Thyroid gland (tissue), 4 donors: ENCODE measurements around the gene SF1.

Source experiments
- POLR2A ChIP-seq, 2 donors: fragments of 450-650 bp; IDR thresholded peaks; one replicate each; pipeline ENCODE4 v1.6.1; 2017; ENCODE audit warnings: antibody characterized with exemption in 2 of 2, mild to moderate bottlenecking in 2 of 2, moderate library complexity in 1 of 2
- TF ChIP-seq, protein P1 (sequence below), 6 experiments: fragments of 200-600 bp in 3 of 6; fragments of 450-650 bp in 3 of 6; sonication (generic) in 3 of 6; IDR thresholded peaks; one replicate each; pipeline ENCODE4 v1.5.1; 2016 to 2019; ENCODE audit warnings: antibody characterized with exemption in 6 of 6, mild to moderate bottlenecking in 2 of 6, inconsistent platforms in 1 of 6, moderate library complexity in 1 of 6

DNA sequence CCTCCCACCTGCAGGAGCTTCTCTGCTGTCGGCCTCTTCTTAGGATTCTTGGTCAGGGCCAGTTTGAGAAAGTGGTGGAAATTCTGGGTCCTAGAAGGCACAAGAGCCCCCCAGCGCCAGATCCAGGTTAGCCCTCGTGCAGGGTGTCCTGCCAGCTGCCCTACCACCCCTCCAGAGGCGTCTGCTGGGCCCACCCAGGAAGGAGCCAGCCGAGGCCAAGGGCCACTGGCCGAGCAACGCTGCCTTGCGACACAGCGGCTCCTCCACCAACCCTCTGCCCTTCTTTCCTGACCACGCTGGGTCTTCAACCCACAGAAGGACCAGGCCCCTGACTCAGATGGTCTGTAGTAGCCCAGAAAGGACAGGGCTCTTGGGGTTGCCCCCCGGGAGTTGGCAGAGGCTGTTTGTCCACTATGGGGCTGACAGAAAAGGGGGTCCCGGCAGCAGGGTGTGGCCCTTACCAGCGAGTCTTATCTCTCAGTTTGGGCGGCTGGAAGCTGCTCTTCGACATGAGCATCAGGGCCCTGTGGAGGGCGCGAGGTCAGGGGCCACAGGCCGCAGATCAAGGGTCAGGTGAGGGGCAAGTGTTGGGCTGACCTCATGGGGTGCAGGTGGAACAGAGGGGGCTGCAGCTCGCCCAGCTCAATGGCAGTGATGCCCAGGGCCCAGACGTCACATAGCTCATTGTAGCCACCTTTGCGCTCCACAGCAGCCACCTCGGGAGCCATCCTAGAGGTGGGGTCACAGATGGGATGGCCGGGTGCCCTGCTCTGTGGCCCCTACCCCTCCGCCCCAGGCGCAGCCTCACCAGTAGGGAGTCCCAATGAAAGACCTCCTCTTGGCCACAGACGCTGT lies 22.2 kb upstream of the SF1 start:
- TF ChIP-seq, protein P1, sequence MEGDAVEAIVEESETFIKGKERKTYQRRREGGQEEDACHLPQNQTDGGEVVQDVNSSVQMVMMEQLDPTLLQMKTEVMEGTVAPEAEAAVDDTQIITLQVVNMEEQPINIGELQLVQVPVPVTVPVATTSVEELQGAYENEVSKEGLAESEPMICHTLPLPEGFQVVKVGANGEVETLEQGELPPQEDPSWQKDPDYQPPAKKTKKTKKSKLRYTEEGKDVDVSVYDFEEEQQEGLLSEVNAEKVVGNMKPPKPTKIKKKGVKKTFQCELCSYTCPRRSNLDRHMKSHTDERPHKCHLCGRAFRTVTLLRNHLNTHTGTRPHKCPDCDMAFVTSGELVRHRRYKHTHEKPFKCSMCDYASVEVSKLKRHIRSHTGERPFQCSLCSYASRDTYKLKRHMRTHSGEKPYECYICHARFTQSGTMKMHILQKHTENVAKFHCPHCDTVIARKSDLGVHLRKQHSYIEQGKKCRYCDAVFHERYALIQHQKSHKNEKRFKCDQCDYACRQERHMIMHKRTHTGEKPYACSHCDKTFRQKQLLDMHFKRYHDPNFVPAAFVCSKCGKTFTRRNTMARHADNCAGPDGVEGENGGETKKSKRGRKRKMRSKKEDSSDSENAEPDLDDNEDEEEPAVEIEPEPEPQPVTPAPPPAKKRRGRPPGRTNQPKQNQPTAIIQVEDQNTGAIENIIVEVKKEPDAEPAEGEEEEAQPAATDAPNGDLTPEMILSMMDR (IDR thresholded peaks at IDR 0.05) = no peak
- TF ChIP-seq POLR2A (IDR thresholded peaks at IDR 0.05) = no peak
